Body of pancreas (tissue), 4 donors: Measurements from ENCODE around the gene OTOG. TPM values are rescaled to one million over a fixed set of nuclear protein-coding genes. Genes with fewer than 3 reads are reported as not detected.

Source experiments
- ATAC-seq: fragments of 150-250 bp; one replicate; pipeline ENCODE4 v1.9.1; 2016
- DNase-seq, 4 donors: peaks; one replicate each; pipeline ENCODE4 v3.0.0-alpha.2; 2019
- H3K27ac ChIP-seq, 4 donors: fragments of 200-600 bp; sonication (generic); 1 replicate in 3 of 4; 2 replicates in 1 of 4; pipeline versions ENCODE4 v1.5.1 to v1.6.1; 2016 to 2019; ENCODE audit warnings: mild to moderate bottlenecking in 1 of 4, mixed read lengths in 1 of 4, moderate library complexity in 1 of 4
- H3K27me3 ChIP-seq, 2 donors: fragments of 200-600 bp; sonication (generic); one replicate each; pipeline ENCODE4 v1.6.0; 2016; ENCODE audit warnings: mild to moderate bottlenecking in 1 of 2
- H3K36me3 ChIP-seq, 2 donors: fragments of 200-600 bp; sonication (generic); replicated peaks in 1 of 2; 2 replicates each; pipeline ENCODE4 v1.5.1; 2016; ENCODE audit warnings: low read depth in 2 of 2; ENCODE audit not compliant: insufficient read depth in 1 of 2
- H3K4me1 ChIP-seq: fragments of 200-600 bp; sonication (generic); one replicate; pipeline ENCODE4 v1.6.0; 2016
- H3K4me3 ChIP-seq, 2 donors: fragments of 200-600 bp; sonication (generic); 1 replicate in 1 of 2; 2 replicates in 1 of 2; pipeline ENCODE4 v1.5.1; 2016 to 2019
- H3K9me3 ChIP-seq, 3 donors: fragments of 200-600 bp; sonication (generic); 1 replicate in 2 of 3; 2 replicates in 1 of 3; pipeline ENCODE4 v1.5.1; 2016
- CTCF ChIP-seq, 7 experiments: fragments of 450-650 bp in 4 of 7; fragments of 200-600 bp in 3 of 7; sonication (generic) in 3 of 7; IDR thresholded peaks; one replicate each; pipeline ENCODE4 v1.5.1; 2016 to 2019; ENCODE audit warnings: antibody characterized with exemption in 7 of 7
- POLR2A ChIP-seq, 3 donors: fragments of 450-650 bp; IDR thresholded peaks; one replicate each; pipeline ENCODE4 v1.6.1; 2016; ENCODE audit warnings: antibody characterized with exemption in 3 of 3, mild to moderate bottlenecking in 2 of 3
- WGBS, 2 donors: methylation state at CpG; one replicate each; pipeline ENCODE4 v1.1.5; 2017; 5-methylcytosine and 5-hydroxymethylcytosine counted together
- intact Hi-C: fragments of 100-400 bp; cut with DNase I; formaldehyde crosslinking; loops from one replicate; pipeline ENCODE4 v1.15.1; 2023
- total RNA-seq, 2 donors: library from RNA; depleted of rRNA; stranded (reverse); fragments of >200 nt; gene quantifications; one replicate each; pipeline ENCODE4 v1.1.0, GENCODE V29; 2016

OTOG gene
- total RNA-seq, 2 donors from 2014 or later: not detected

DNA sequence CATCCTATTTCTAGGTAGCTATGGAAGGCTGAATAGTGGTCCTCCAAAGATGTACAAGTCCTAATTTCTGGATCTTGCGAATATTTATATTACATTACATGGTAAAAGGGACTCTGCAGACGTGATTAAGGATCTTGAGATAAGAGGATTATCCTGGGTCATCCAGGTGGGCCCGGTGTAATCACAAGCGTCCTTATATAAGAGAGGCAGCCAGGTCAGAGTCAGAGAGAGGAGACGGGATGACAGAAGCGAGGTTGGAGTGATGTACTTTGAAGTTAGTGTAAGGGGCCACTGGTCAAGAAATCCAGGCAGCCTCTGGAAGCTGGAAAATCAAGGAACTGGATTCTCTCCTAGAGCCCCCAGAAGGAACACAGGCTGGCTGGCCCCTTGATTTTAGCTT lies 102.2 kb downstream of the OTOG start:
- H3K36me3 ChIP-seq: no peaks in the 10 kb centered on the region
- TF ChIP-seq CTCF (IDR thresholded peaks at IDR 0.05) (no peak), POLR2A (IDR thresholded peaks at IDR 0.05) (no peak)
- no peak for ATAC-seq
- no peaks in the 10 kb centered on the region for H3K9me3 ChIP-seq
- WGBS, 2 donors: 56 to 57% methylated on average over 6 of the region's 6 CpGs
- no peaks in the 10 kb centered on the region for H3K4me1 ChIP-seq
- H3K4me3 ChIP-seq: no peak overlapping the region
- no peak overlapping the region for H3K27ac ChIP-seq
- intact Hi-C loops: no loop called here
- DNase-seq: no peak
- H3K27me3 ChIP-seq: no peaks in the 10 kb centered on the region

DNA sequence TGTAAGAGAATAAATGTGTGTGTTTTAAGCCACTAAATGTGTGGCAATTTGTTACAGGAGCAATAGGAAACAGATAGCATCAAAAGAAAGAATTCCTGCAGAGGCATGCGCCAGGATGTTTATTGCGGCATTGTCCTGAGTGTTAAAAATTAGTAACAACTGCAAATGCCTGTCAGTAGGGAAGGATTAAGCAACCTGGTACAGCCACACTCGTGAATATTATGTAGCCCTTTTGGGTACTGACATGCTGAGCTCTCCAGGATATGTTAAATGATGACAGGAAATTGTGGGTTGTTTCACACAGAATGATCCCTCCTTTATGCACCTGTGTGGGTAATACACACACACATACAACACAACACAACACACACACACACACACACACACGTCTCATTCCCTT lies 102.6 kb downstream of the OTOG start:
- 42 to 57% methylated on average over 4 of the region's 4 CpGs for WGBS, 2 donors
- DNase-seq (no peak), ATAC-seq (no peak)
- TF ChIP-seq POLR2A (IDR thresholded peaks at IDR 0.05) (no peak), CTCF (IDR thresholded peaks at IDR 0.05) (no peak)
- Histone ChIP-seq H3K27ac (no peak overlapping the region), H3K9me3 (no peaks in the 10 kb centered on the region), H3K4me3 (no peak overlapping the region), H3K36me3 (no peaks in the 10 kb centered on the region), H3K4me1 (no peaks in the 10 kb centered on the region), H3K27me3 (no peaks in the 10 kb centered on the region)
- intact Hi-C loops: no loop called here

- no peak overlapping the region for H3K27ac ChIP-seq
- ATAC-seq (no peak), DNase-seq (no peak)
- intact Hi-C loops: no loop called here
- 12 to 20% methylated on average over 12 of the region's 12 CpGs for WGBS, 2 donors
- no peaks in the 10 kb centered on the region for H3K36me3 ChIP-seq
- TF ChIP-seq POLR2A (IDR thresholded peaks at IDR 0.05) (no peak), CTCF (IDR thresholded peaks at IDR 0.05) (no peak)
- H3K4me1 ChIP-seq: no peaks in the 10 kb centered on the region
- H3K4me3 ChIP-seq: no peak overlapping the region
- H3K27me3 ChIP-seq: no peaks in the 10 kb centered on the region
- no peaks in the 10 kb centered on the region for H3K9me3 ChIP-seq
These were observed 103.3 kb downstream of the OTOG start for GRCh38 chr11:17650127-17650911.

GRCh38 chr11:17651061-17651460 lies 104.0 kb downstream of the OTOG start:
- TF ChIP-seq POLR2A (IDR thresholded peaks at IDR 0.05): no peak
- TF ChIP-seq CTCF (IDR thresholded peaks at IDR 0.05): no peak
- H3K36me3 ChIP-seq: no peaks in the 10 kb centered on the region
- H3K27me3 ChIP-seq: no peaks in the 10 kb centered on the region
- H3K9me3 ChIP-seq: no peaks in the 10 kb centered on the region
- intact Hi-C loops: no loop called here
- ATAC-seq (no peak), DNase-seq (no peak)
- H3K4me1 ChIP-seq: no peaks in the 10 kb centered on the region
- no peak overlapping the region for H3K4me3 ChIP-seq
- 59% methylated on average over 6 of the region's 6 CpGs for WGBS, 2 donors
- H3K27ac ChIP-seq: no peak overlapping the region

- H3K9me3 ChIP-seq: no peaks in the 10 kb centered on the region
- TF ChIP-seq POLR2A (IDR thresholded peaks at IDR 0.05) (no peak), CTCF (IDR thresholded peaks at IDR 0.05) (no peak)
- no peak overlapping the region for H3K4me3 ChIP-seq
- ATAC-seq (no peak), DNase-seq (no peak)
- H3K4me1 ChIP-seq: no peaks in the 10 kb centered on the region
- WGBS, 2 donors: 44 to 46% methylated on average over 3 to 5 of the region's 5 CpGs
- intact Hi-C loops: no loop called here
- H3K36me3 ChIP-seq: no peaks in the 10 kb centered on the region
- H3K27ac ChIP-seq: no peak overlapping the region
- H3K27me3 ChIP-seq: no peaks in the 10 kb centered on the region
These were observed 104.6 kb downstream of the OTOG start for GRCh38 chr11:17651681-17652080.
